ENCODE results near the gene SH3RF3.

GRCh38 chr2:109230941-109231420 lies 102.0 kb downstream of the SH3RF3 start:
- TF ChIP-seq POLR2AphosphoS5 (IDR thresholded peaks at IDR 0.05; ENCODE audit: low read depth, low read length) (no peak), TAF1 (IDR thresholded peaks at IDR 0.05; ENCODE audit: borderline replicate concordance, insufficient read depth, low read length) (no peak), FOXP2 (optimal IDR thresholded peaks at IDR 0.05; ENCODE audit: borderline replicate concordance, extremely low read depth, extremely low read length, insufficient read depth) (no peak)
